ENCODE measurements around the gene DNM3.
A peak's percentile ranks its signal among the peaks of the same experiment; 100 is the strongest.
"Not testable (repeated sequence)": the region's sequence is repeated elsewhere in the genome, so short reads cannot be mapped to it uniquely, and the experiment has no call there.

Gene DNM3

DNA sequence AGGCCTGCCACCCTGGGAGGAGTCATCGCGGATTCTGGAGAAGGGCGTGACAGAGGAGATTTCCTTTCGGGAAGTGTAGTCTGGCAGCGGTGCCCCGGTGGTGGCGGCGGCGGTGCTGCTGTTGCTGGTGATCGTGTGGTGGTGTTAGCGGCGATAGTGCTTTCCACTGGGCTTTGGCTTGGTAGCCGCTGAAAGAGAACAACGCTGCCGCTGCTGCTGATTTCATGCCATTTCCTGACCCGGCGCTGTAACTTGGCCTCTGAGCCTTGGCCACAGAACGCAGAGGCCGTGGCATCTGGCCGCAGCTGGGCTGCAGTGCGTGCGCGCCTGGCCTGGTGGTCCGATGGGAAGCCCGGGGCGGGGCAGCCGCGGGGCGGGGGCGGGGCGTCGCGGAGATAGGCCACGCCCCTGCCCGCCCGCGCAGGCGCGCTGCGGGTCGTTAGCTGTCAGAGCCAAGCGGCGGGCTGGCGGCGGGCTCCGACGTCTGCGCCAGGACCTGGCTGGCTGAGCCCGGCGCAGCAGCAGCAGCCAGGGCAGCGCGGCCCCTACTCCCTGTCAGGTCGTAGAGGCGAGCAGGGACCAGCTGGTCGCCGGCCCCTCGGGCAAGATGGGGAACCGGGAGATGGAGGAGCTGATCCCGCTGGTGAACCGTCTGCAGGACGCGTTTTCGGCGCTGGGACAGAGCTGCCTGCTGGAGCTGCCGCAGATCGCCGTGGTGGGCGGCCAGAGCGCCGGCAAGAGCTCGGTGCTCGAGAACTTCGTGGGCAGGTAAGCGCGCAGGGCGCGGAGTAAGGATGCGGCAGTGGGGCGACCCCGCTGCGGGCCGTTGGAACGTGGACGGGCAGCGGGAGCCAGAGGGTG is at the start of gene DNM3:
TSS of gene DNM3 (plus strand) at position 449 of the 861 bp plus-strand sequence. CDS start at position 608, 159 bp downstream.
- DNase-seq: peak; percentile 56

GRCh38 chr1:171792656-171793369 is 48.5 kb upstream of the DNM3 start:
- DNase-seq: no peak

- DNase-seq: no peak
Observed at GRCh38 chr1:171793636-171794035, 47.7 kb upstream of the DNM3 start.

DNA sequence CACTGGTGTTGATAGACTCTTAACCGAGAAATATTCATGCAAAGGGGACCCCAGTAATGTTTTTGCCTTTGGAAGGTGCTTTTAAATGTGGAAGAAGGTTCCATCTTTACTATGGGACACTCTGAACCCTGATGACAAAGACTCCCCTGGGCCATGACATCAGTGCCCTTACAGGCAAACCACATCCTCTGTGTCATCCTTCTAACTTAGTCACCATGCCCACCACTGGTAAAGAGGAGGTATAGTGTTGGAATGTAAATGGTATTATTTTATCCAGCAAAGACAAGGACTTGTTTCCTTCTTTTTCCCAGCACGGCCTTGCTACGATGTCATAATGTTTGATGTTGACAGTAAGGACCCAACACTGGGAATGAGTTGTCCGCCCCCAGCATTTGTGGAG is 47.2 kb upstream of the DNM3 start:
- DNase-seq: no peak

- no peak for DNase-seq
Observed at GRCh38 chr1:171796592-171796991, 44.7 kb upstream of the DNM3 start.

GRCh38 chr1:171798311-171798710 is 43.0 kb upstream of the DNM3 start:
- DNase-seq: no peak

DNA sequence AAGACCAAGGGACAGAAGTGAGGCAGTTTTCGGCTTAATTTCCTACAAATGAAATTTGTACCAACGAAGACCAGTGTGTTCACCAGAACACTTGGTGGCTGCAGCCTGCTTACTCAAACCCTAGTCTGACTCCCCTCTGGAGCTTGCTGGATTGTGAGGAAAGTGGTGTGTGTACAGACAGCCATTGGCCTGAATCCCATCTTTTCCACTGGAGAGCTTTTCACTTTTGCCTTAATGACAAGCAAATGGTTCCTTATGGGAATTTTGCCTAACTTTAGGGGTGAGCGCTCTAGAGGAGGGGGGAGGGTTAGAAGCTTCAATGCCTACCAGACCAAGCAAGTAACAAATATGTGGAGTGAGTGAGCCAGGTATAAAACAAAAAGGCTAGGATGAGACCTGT is 42.5 kb upstream of the DNM3 start:
- no peak for DNase-seq

GRCh38 chr1:171799166-171799565 is 42.1 kb upstream of the DNM3 start:
- no peak for DNase-seq

- not testable (repeated sequence) for DNase-seq
Observed at GRCh38 chr1:171799698-171800097, 41.6 kb upstream of the DNM3 start.

DNA sequence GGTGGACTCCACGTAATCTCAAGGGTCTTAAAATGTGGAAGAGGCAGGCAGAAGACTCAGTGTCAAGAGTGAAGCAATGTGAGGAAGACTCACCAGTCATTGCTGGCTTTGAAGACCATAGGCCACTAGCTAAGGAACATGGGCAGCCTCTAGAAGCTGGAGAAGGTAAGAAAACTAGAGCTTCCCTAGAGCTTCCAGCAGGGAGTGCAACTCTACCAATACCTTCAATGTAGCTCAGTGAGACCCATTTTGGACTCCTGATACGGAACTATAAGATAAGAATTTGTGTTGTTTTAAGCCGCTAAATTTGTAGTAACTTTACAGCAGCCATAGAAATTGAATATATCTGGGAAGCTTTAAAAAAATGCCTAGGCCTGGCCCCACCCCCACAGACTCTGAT is 41.0 kb upstream of the DNM3 start:
- no peak for DNase-seq

GRCh38 chr1:171800851-171801250 is 40.4 kb upstream of the DNM3 start:
- no peak for DNase-seq

- DNase-seq: peak; percentile 36
Observed at GRCh38 chr1:171801487-171801891, 39.8 kb upstream of the DNM3 start.

DNA sequence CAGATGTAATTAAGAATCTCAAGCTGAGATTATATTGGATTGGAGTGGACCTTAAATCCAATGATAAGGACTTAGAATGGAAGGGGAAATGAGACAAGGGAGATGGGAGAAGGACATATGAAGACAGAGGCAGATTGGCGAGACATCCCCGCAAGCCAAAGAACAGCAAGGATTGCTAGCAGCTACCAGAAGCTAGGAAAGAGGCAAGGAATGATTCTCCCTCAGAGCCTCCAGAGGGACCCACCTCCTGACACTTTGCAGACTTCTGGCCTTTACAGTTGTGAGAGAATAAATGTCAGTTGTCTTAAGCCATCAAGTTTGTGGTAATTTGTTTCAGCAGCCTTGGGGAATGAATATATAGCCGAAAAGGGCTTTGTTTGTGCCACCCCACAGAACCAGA is 39.1 kb upstream of the DNM3 start:
- no peak for DNase-seq

- DNase-seq: no peak
Observed at GRCh38 chr1:171803045-171803444, 38.3 kb upstream of the DNM3 start.

DNA sequence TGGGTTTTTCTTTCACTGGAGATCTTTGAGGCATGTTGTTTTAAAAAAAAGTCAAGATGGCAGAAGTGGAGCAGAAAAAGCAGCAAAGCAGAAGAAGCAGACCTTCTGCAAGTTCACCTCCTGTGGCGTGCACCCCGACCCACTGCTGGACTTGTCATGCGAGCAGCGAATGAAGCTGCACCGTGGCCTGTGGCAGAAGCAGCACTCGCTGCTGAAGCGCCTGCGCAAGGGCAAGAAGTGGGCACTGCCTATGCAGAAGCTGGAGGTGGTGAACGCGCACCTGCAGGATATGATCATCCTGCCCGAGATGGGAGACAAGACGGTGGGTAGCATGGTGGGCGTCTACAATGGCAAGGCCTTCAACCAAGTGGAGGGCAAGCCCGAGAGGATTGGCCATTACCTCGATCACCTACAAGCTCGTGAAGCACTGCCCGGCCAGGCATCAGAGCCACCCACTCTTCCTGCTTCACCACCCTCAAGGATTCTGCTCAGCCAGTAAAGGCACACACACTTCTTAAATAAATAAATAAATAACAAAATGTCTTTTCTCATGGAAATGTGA is 37.8 kb upstream of the DNM3 start:
- no peak for DNase-seq

GRCh38 chr1:171805395-171806115 is 35.7 kb upstream of the DNM3 start:
- no peak for DNase-seq

DNA sequence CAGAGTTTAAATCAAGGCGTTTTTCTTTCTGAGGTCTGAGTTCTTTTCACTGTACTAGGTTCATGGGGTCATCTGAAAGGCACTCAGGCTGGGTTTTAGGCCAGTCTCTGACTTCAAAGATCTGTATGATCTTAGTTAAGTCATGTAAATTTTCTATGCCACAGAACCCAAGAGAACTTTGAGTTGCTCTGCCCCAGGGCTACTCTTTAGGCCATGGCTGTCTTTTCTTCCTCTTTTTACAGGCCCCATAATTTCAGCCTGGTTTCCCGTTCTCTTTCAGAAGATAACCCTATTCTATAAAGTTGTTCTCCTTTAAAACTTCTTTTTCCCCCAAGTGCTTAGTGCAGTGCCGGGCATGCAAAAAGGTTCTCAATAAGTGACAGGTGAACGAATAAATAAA is 33.7 kb upstream of the DNM3 start:
- no peak for DNase-seq

GRCh38 chr1:171809834-171810233 is 31.5 kb upstream of the DNM3 start:
- no peak for DNase-seq

- DNase-seq: no peak
Observed at GRCh38 chr1:171811672-171812071, 29.6 kb upstream of the DNM3 start.

GRCh38 chr1:171814692-171815091 is 26.6 kb upstream of the DNM3 start:
- no peak for DNase-seq

DNA sequence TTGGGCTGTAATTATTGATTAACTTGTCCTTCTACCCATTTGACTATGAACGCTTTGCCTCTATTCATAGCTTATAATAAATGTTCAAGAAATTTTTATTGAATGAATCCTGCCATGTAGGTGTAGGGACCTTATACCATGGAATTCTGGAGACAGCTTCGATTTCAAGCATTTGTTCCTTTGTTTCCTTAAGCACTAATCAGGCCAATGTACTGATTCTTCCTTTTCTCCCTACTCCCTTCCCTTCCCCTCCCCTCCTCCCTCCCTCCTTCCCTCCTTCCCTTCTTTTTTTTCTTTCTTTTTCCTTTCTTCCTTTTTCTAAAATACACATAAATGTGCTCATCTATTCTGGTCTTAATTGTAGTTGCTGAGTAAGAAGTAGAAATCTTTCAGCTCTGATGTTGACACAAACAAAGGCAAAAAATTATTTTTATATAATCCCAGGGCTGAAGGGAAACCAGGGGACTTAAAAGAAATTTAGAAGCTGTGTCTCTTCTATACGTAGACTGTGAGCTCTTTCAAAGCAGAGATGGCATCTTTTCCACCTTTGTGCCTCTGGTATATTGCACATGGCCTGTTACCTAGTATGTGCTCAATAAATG is 24.9 kb upstream of the DNM3 start:
- no peak for DNase-seq

DNA sequence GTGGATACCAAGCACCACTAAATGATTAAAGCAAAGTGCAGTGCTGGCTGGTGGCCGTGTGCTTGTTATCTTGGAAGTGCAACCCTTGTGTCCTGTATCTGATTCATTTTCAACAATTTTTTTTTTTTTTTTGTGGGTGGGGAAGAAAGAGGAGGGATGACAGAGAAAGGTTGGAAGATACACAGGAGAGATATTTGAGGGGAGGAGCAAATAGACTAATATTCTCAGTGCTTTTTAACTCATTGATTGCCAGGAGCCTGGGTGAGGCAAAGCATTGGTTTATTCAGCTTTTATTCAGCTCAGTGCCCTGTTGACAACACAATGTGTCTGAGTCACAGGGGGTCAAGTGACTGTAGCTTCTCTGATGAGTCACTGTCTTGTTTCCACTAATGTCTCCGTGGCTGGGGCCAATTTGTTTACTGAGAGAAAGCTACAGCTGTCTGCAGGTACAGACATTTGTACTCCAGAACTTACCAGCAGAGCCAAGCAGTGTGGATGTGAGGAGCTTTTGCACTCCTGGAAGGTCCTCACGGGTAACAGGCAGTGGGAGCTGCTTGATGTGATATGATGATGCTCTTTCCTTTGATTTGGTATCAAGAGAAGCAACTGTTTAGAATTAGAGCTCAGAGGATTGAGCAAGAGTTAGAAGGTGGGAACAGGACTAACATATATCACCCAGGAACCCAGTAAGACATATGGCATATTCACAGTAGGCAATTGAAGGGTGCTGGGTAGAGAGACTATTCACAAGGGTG is 23.6 kb upstream of the DNM3 start:
- DNase-seq: no peak

Measured in NCI-H1694 (cell line).